ENCODE data around the gene CNTN5. TPM values are rescaled to one million over a fixed set of nuclear protein-coding genes. Genes with fewer than 3 reads are reported as not detected.

Gene CNTN5
- total RNA-seq, 1 donor from 2014 or later: 1.6 TPM

DNA sequence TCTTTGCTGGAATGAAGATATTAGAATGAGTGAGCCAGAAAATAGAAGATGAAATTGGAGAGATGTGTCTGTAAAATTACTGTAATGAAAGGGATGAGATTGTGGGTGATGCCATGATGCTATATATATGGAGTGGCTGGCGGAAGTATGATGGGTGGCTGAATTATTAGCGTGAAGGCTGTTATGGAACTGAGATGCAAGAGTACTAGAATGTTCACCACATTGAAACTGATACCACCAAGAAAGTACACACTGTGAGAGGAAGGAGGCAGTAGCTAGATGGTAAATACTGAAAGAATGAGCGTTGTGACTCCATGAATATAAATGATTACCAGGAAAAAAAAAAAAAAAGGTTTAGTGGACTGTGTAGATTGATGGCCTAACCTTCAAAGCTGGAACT, 411.9 kb downstream of the CNTN5 start:
- Mint-ChIP-seq H3K4me1 (ENCODE audit: low read depth, unreplicated experiment) (no peaks in the 10 kb centered on the region), H3K4me3 (ENCODE audit: unreplicated experiment) (no peak overlapping the region), H3K9me3 (ENCODE audit: unreplicated experiment) (peaks cover 1% of the 10 kb centered on the region), H3K27me3 (ENCODE audit: unreplicated experiment) (no peaks in the 10 kb centered on the region), H3K36me3 (ENCODE audit: unreplicated experiment) (no peaks in the 10 kb centered on the region), H3K27ac (ENCODE audit: unreplicated experiment) (no peak overlapping the region)
- no peak for TF ChIP-seq CTCF (IDR thresholded peaks at IDR 0.05; ENCODE audit: partially characterized antibody, unreplicated experiment)
- no peak for DNase-seq

DNA sequence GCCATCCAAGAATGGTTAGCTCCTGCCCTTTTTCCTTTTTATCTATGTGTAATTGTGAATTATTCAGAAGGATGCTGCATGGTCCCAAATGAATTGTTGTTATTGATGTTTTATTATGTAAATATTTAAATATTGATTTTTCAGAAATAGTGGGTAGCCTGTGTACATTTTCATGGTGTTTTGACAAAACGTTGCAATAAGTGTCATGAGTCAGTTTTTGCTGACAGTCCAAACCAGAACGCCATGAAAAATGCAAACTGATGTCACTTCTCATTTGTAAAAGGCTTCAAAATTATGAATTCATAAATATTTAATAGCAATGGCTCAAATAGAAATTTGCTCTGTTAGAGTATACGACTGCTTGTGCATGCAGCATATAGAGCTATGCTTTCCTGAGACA, 422.5 kb downstream of the CNTN5 start:
- no peak for TF ChIP-seq CTCF (IDR thresholded peaks at IDR 0.05; ENCODE audit: partially characterized antibody, unreplicated experiment)
- Mint-ChIP-seq H3K27me3 (ENCODE audit: unreplicated experiment) (no peaks in the 10 kb centered on the region), H3K36me3 (ENCODE audit: unreplicated experiment) (no peaks in the 10 kb centered on the region), H3K9me3 (ENCODE audit: unreplicated experiment) (no peaks in the 10 kb centered on the region), H3K4me3 (ENCODE audit: unreplicated experiment) (no peak overlapping the region), H3K27ac (ENCODE audit: unreplicated experiment) (no peak overlapping the region), H3K4me1 (ENCODE audit: low read depth, unreplicated experiment) (no peaks in the 10 kb centered on the region)
- DNase-seq: no peak

DNA sequence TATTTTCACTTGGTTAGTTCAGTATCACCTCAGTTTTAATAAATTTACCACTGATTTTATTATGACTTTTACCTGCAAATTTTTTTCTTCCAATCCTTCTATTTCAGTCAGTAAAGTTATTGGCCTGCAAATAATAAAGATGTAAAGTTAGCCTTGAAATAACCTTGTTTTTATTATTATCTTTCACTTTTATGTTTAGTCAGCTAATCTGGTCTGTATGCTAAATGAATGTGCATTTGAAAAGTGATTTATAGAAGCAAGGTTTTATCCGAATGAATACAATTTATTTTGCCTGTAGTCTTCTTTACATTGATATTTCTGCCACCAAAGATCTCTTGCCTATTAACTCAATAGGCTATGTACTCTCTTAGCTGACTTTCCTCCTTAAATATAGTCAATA, 425.7 kb downstream of the CNTN5 start:
- Mint-ChIP-seq H3K27ac (ENCODE audit: unreplicated experiment) (no peak overlapping the region), H3K4me3 (ENCODE audit: unreplicated experiment) (no peak overlapping the region), H3K4me1 (ENCODE audit: low read depth, unreplicated experiment) (no peaks in the 10 kb centered on the region), H3K27me3 (ENCODE audit: unreplicated experiment) (no peaks in the 10 kb centered on the region), H3K9me3 (ENCODE audit: unreplicated experiment) (no peaks in the 10 kb centered on the region), H3K36me3 (ENCODE audit: unreplicated experiment) (no peaks in the 10 kb centered on the region)
- no peak for TF ChIP-seq CTCF (IDR thresholded peaks at IDR 0.05; ENCODE audit: partially characterized antibody, unreplicated experiment)
- DNase-seq: no peak

DNA sequence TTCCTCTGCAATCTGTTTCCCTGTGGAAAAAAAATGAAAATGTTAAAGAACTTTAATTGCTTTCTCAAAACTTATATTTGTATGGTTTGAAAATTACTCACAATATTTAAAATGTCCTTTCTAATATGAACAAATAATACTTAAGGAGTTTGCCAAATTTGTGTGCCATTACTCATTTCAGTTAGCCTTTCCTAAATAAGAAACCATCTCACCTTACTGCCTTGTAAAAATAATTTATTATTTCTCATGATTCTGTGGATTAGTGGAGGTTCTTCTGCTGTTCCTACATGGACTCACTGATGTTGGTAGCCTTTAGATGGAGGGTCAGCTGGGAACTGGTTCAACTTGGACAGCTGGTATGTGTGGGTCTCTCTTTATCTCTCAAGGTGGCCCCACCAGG, 428.6 kb downstream of the CNTN5 start:
- DNase-seq: no peak
- Mint-ChIP-seq H3K27me3 (ENCODE audit: unreplicated experiment) (no peaks in the 10 kb centered on the region), H3K4me3 (ENCODE audit: unreplicated experiment) (no peak overlapping the region), H3K9me3 (ENCODE audit: unreplicated experiment) (no peaks in the 10 kb centered on the region), H3K4me1 (ENCODE audit: low read depth, unreplicated experiment) (no peaks in the 10 kb centered on the region), H3K27ac (ENCODE audit: unreplicated experiment) (no peak overlapping the region), H3K36me3 (ENCODE audit: unreplicated experiment) (no peaks in the 10 kb centered on the region)
- TF ChIP-seq CTCF (IDR thresholded peaks at IDR 0.05; ENCODE audit: partially characterized antibody, unreplicated experiment): no peak

DNA sequence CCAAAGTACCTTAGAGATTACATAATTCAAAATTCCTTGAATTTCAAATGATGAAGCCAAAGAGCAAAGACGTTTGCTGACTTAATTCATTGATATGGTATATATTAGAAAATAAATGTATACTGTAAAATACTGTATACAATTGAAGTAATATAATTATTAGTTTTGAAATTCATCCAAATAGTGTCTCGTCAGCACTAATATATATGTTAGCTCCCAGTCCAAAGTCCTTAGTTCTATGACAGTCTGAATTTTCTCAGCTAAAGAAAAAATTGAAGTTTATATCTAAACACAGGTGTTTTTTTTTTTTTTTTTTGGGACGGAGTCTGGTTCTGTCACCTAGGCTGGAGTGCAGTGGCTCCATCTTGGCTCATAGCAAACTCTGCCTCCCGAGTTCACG, 431.3 kb downstream of the CNTN5 start:
- no peak overlapping the region for H3K4me3 Mint-ChIP-seq (ENCODE audit: unreplicated experiment)
- no peak for TF ChIP-seq CTCF (IDR thresholded peaks at IDR 0.05; ENCODE audit: partially characterized antibody, unreplicated experiment)
- no peak overlapping the region for H3K27ac Mint-ChIP-seq (ENCODE audit: unreplicated experiment)
- H3K4me1 Mint-ChIP-seq (ENCODE audit: low read depth, unreplicated experiment): no peaks in the 10 kb centered on the region
- H3K36me3 Mint-ChIP-seq (ENCODE audit: unreplicated experiment): no peaks in the 10 kb centered on the region
- H3K27me3 Mint-ChIP-seq (ENCODE audit: unreplicated experiment): no peaks in the 10 kb centered on the region
- no peak for DNase-seq
- no peaks in the 10 kb centered on the region for H3K9me3 Mint-ChIP-seq (ENCODE audit: unreplicated experiment)
